ENCODE measurements around the gene ARID1B.

The ARID1B gene

DNA sequence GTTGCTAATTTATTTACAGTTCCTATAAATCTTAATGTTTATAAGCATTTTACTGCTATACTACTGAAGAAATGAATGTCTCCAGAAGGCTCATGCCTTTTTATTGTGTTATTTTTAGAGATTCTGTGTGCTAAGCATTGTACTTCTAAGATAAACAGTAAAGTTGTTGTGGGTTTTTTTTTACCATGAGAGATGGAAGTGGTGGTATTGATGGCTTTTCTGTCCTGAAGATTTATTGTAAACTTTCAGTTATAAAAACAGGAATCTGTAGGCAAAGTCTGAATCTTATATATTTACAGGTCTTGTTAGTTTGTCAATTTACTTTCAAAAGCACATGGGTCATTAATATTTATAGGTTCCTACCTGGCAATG, 299.3 kb downstream of the ARID1B start:
- DNase-seq (ENCODE audit: low spot score), result no peak

DNA sequence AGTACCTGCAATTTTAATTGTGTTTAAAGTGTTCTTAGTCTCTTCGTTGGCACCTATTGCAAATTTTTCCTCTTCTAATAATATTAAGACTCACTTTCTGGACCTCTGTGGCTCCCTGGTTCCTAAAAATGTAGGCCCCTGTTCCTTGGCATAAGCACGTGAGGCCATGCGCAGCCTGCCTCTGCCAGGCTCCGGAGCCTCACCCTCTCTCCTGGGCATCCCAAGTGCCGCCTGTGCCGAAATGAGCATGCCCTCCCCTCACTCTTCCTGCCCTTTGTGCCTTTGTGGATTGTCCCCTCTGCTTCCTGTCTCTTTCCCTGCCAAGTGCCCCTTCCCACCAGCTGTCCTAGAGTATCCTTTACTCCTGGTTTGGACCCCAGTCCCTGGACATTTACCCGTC, 300.1 kb downstream of the ARID1B start:
- DNase-seq (ENCODE audit: low spot score), result no peak

DNA sequence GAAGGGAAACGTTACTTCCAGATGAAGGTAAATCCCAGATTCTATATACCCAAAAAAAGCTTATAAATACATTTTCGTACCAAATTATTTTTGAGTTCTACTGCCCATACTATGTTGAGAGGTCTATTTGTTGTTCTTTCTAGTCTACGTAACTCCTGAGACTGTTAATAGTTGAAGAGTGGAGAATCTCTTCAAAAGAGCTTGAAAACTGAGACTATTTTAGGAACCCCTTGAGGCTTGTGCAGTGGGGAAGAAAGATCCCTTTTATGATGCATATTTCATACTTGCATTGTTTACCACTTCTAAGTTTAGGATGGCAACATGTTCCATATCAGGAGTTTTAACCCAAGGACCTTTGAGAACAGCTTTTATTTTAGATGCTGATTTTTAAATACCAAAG, 301.1 kb downstream of the ARID1B start:
- DNase-seq (ENCODE audit: low spot score), result no peak

DNA sequence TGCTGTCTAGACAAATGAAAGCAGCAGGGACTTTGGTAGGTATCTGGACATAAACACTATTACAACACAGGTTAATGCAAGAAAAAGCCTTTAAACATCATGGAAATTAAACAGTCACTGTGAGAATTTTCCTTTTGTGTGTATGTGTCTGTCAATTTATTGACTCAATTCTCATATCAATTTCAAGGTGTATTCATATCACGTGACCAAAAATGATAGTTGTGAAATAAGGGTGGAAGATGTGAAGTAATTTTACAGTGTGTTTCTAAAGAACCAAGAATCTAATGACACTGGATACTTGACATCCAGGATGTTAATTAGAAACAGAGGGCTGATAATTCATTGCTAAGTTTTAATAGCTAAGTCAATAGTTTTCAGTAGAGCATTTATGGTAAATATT, 302.1 kb downstream of the ARID1B start:
- no peak for DNase-seq (ENCODE audit: low spot score)

DNA sequence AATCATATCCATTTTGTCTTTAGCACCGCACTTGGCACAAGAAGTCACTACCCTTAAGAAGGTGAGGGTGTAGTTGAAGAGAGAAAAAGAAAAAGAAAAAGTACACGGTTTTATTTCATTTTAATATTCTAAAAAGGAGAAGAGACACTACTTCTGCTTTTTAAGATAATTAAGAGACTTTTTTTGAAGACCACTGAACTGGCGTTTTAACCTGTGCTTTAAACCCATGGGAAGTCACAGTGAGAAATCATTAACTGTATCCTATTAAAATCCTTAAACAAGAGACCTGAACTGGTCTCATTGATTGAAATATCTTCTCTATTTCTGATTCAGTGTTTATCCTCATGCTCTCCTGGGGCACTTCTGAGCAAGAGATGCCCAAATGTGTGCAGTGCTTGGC, 302.6 kb downstream of the ARID1B start:
- DNase-seq (ENCODE audit: low spot score), result no peak

DNA sequence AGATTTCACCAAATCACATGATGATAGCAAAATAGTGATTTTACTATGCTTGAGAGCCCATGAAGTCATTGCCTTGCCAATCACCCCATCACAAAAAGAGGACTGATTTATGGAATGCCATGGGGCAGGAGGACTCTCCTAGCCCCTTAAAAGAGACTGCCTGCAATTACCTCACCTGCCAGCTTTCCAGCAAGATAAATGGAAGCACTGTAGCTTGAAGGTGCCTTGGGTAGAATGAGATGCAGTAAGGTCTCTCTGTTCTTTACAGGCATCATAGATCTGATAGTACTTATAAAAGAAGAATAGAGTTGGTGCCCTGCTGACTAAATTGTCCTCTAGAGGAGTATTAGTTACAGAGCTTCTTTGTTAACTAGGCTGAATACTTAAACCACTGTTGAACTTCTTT, 303.8 kb downstream of the ARID1B start:
- no peak for DNase-seq (ENCODE audit: low spot score)

DNA sequence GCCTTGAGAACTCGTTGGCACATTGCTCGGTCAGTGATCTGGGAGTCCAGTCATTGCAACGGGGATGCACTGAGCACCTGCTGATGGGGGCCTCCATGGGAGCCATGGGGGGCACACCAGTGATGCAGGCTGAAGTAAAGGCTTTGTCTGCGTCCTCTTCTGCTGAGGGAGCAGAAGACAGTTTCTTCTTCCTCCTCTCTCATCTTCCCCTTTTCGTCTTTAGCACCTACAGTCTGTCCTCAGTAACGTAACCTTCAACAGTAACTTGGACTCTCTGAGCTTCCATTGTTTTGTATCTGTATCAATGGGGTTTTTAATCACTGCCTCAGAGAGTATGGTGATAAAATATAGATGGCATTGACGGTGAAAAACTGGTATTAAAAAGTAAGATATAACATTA, 306.2 kb downstream of the ARID1B start:
- no peak for DNase-seq (ENCODE audit: low spot score)

DNA sequence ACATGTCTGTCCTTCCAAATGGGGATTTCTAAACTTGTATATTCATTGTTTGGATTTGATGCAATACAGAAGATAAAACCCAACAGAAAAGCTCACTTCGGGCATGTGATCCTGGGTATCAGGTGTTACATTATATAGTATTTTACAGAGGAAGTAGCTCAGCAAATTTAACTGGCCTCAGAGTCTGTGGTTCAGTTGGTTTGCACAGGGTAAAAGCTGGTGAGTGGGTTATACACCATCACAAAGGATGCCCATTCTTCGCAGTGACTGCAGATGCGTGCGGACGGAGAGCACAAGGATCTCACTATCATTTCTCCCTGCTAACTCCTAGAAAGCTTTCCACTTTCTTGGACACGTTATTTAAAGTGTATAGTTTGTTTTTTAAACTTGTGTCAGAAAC, 309.5 kb downstream of the ARID1B start:
- DNase-seq (ENCODE audit: low spot score), result no peak

DNA sequence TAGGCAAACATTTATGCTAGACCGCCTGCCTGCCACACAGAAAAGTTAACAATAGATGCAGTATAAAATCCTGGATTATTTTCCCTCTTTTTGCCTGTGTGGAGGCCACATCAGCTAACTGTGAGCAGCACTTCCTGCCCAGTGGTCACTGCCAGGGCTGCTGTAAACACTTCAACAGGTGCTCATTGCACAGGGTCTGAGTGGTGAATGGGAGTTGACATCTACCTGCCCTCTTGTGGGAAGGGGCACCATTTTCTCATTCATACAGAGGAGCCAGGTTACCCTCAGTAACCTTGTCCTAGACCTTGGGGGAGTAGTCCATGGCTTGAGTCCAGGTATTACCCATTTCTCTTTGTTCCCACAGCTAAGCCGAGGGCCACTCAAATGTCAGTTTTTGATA, 310.8 kb downstream of the ARID1B start:
- DNase-seq (ENCODE audit: low spot score), result no peak

DNA sequence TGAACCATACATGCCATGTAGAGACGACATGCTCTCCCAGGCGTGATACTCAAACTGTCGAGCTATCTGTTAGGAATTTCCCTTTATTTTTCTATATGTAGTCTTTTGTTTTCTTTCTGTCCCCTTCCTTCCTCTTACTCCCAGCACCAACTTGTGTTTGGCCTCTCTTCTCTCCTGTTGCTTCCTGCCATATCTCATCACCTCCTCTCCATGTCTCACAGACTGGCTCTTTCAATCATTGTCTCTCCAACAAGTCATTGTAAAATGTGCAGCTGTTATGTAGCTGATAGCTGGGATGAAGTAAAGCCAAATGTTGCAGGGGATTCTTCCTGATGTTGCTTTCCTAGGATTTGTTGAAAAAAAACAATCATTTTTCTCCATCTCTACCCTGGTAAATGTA, 311.7 kb downstream of the ARID1B start:
- no peak for DNase-seq (ENCODE audit: low spot score)

DNA sequence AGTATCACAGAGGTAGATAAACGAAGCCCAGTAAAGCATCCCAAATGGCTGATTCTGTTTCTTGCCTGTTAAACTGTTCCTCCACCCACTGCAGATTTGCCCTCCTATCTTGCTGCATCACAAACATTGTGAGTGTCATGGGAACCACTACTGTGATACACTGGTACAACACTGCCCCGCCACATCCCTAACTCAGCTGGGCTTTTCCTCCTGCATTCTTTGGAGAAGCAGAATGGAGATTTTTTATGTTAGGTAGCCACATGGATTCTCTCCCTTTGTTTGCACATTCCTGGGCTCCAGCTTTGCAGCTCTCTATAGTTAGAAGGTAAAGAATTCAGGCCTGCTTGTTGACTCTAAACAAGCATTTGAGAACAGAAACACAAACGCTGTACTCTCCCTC, 312.1 kb downstream of the ARID1B start:
- no peak for DNase-seq (ENCODE audit: low spot score)

DNA sequence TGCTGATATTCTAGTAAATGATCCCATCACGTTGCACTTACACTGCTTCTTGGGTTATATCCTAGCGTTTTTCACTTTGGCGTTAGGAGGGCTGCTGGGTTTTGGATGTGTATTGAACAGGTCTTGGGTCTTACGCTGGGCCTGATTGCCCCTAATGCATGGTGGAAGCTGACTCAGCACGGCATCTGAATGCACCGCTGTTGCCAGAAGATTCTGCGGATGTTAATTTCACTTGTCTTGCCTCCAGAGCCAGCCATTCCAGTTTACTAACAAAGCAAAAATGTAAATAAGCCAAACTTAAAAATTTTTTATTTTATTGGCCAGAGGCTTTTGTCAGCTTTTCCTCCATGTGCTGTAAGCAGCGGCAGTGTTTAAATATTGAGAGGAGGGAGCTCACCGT, 312.7 kb downstream of the ARID1B start:
- no peak for DNase-seq (ENCODE audit: low spot score)

DNA sequence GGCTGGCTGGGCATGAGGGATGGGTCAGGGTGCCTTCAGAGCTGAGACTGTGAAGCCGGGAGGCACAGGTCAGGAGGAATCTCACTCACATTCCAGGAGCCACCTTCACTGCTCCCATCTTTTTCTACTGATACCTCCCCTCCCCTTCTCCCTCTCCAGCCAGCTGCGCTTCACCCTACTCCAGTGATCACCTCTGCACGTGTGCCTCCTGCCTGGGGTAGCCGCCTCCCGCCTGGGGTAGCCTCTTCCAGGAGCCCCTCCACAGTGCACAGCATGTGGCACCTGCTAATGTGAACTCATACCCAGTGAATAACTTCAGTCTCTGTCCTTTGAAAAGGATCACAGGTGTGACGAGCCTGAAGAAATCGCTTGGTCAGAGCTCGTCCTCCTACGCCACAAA, 313.6 kb downstream of the ARID1B start:
- no peak for DNase-seq (ENCODE audit: low spot score)

DNA sequence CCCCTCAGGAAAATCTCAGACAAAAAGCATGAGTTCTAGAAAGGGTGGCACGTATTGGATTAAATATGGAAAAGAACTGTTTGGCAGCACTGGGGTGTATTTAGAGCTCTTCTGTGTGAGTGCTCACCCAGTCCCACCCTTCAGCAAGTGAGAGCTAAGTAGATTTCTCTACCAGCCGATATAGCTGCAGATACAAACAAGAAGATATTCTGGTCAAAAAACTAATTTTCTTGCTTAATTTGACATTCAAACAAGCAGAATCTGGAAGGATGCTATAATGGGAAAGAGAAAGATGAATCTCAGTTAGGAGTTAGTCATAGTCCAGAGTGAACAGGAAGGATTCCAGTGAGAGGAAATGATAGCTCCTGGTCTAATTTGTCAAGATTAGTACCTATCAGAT, 314.1 kb downstream of the ARID1B start:
- peak; percentile 59 for DNase-seq (ENCODE audit: low spot score)

DNA sequence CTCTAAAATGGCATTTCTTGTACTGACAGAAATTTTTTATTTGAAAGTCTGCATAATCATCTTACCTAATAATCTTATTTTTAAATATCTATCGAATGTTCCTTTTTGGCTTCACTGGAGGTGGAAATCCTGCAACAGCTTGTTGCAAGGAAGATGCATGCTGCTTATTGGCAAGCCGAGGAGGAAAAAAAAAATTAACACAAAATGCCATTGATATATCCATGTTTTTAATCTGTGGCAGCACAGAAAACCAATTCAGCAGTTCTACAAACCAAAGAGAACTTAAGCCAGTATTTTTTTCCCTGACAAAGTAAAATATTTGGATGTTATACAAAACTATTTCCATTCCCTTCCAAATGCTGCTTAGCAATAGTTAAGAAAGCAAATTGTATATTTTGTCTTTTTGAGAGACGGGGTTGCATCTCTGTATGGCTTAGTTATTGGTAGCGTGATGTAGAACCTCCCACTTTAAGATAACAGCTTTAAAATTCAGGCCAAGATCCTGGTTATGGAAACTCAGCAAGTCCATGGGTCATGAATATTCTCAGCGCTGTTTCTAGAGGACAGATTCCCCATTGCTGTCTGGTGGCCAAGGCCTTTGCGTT, 314.8 kb downstream of the ARID1B start:
- peak; percentile 81 for DNase-seq (ENCODE audit: low spot score)

DNA sequence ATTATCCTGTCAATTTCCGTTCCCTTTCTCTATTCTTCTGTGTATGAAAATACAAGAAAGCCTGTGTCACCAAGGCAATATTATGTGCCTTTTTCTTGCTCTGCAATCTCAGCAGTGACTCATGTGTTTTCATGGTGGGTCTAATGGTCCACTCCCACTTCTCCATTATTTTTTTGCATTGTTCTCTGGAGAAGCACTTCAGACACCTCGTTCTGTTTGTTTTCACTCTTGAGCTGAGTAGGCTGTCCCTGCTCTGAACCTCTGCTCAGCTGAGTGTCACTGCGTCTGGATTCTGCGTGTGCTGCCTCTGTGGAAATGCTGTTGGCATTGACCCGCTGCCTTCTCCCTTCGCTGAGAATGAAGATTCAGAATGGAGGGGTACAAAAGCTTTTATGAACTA, 315.6 kb downstream of the ARID1B start:
- DNase-seq (ENCODE audit: low spot score), result no peak

DNA sequence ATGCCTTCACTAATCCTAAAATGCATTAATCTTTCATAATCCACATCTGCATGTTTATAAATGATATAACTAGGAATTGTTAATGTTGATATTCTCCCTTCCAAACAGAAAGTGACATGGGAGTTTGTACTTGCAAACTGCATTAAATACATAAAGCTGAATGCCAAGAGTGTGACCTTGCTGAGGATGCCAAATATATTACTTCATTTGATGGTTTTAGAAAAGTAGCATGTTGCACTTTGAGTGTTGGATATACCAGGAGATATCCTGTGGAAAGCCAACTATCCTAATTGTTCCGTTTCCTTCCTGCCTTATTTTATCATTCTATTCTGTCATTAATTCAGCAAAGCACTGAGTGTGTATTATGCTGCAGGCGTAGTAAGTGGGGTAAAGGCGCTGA, 316.4 kb downstream of the ARID1B start:
- DNase-seq (ENCODE audit: low spot score), result no peak

DNA sequence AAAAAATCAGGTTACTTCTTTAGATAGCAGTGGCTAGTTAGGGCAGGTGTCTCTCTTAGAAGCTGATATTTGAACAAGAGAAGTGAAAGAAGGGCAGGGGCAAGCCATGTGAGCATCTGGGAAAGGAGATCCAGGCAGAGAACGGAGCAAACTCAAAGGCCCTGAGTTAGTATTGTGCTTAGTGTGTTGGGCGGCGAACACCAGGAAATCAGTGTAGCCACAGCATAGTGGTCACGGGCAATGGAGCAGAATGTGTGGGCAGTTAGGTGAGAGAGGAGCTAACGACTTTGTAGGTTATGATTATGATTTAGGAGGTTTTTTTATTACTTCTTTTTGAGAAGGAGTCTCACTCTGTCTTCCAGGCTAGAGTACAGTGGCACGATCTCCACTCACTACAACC, 316.9 kb downstream of the ARID1B start:
- DNase-seq (ENCODE audit: low spot score), result no peak

DNA sequence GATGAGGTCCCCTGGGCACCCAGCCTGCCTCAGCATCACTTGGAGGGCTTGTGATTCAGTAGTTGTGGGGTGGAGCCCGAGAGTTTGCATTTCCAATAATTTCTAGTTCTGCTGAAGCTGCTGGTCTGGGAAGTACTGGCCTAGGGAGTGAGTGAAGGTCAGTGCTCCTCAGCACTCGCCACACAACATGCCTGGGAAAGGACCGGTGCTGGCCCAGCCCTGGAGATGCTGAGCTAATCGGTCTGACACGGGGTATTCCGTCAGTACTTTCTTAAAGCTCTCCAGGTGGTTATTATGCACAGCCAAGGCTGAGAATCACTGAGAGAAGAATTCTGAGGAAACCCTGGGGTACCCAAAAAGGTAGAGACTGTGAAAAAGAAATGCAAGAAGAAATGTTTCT, 317.9 kb downstream of the ARID1B start:
- no peak for DNase-seq (ENCODE audit: low spot score)

DNA sequence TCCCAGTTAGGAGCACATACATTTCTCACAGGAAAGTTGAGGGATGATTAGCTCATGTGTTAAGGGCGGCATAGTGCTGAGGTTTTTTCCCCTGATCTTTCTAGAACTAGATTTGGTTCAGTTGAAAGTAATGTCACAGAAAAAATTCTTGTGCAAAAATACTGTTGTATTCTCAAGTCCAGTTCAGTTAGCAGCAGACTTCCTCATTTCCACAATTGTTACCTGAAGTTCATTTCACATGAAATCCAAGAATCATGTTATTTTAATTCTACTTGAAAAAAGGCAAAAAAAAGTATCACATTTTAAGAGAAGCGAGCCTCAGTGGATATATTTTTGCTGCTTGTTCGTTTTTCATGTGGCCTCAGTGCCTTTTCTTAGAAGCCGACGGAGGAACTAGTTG, 318.4 kb downstream of the ARID1B start:
- no peak for DNase-seq (ENCODE audit: low spot score)

DNA sequence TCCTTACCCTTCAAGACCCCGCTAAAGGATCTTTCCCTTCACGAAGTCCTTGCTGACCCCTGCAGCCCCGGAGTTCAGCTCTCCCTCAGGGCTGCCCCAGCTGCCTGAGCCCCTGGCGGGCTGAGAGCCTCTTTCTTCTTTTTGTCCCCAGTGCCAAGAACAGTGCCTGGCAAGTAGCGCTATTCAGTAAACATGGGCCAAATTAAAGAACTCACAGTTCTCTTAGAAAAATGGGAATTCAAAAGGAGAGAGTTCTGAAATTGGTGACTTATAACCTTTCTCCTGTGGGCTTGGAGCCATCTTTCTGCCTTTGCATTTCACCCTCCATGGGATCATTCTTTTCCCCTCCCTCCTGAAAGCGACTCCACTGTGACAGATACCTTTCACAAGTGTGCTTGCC, 318.9 kb downstream of the ARID1B start:
- no peak for DNase-seq (ENCODE audit: low spot score)

DNA sequence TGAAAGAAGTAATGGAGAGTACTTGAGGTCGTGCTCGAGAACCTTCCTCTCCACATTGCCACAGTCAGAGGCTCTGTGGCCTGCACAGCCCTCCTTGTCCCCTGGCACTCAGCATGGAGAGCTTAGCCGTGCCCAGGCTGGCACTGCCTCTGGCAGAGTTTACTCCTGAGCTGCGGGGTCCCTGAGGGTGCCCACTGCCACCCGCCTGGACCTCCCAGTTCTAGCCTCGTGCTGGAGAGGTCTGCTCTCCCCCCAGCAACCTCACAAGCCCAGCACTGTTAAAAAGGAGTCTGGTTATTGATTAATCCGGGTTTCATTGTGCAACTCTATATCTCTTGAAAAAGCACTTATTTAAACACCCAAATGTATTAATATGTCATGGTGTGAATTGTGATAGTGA, 319.3 kb downstream of the ARID1B start:
- DNase-seq (ENCODE audit: low spot score), result no peak

DNA sequence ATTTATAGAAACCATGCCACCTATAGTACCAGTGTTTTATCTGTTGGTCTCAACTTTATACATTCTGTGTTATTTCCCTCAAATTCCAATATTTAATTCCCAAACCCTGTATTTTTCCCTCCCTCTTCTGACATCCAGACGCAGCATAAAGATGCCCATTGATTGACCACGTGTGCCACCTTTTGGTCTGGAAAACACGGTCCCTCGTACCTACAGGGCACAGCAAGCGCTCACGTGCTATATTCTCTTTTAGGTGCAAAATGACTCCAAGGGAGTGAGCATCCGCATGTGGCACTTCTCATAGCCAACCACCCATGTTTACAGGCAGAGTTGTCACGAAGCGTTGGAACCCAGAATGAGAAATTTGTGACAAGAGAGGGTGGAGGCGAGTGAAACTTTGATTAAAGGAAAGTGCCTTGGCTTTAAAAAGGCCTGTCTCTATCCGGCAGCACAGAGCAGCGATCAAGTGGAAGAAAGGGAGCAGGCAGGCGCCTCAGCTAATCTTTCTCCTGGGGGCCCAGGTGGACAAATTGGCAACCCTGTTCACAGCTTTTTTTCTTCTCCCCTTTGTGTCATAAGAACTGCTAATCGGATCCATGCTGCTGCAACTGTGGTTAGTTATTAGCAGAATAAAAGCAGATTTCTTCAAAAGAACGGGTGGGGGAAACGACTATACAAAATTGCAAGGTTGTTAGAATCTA, 320.2 kb downstream of the ARID1B start:
- DNase-seq (ENCODE audit: low spot score), result peak; percentile 55

DNA sequence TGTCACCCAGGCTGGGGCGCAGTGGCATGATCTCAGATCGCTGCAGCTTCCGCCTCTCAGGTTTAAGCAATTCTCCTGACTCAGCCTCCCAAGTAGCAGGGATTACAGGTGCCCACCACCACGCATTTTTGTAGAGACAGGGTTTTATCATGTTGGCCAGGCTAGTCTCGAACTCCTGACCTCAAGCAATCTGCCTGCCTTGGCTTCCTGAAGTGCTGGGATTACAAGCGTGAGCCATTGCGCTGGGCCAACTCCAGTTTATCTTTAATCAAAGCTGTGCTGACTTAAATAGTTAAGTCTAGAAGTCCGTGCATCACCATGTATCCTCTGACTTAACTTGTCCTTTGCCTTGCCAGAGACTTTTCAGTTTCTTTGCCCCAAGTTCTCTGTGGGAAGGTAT, 321.8 kb downstream of the ARID1B start:
- DNase-seq (ENCODE audit: low spot score), result no peak

Measured in cerebellar cortex (tissue), 1 donor.